ENCODE results near the gene YTHDC2.

YTHDC2 gene

GRCh38 chr5:113518884-113519283 is 5.4 kb downstream of the YTHDC2 start:
- Histone ChIP-seq H3K9ac (ENCODE audit: insufficient read length, low read depth) (no peak overlapping the region), H3K9me3 (ENCODE audit: insufficient read depth, low read length) (no peaks in the 10 kb centered on the region), H3K27me3 (ENCODE audit: insufficient read depth, insufficient read length) (no peaks in the 10 kb centered on the region), H3K4me3 (ENCODE audit: insufficient read length, low read depth) (no peak overlapping the region), H3K36me3 (ENCODE audit: insufficient read depth, insufficient read length, low read length) (peaks cover 24% of the 10 kb centered on the region), H3K4me1 (ENCODE audit: insufficient read depth, insufficient read length) (no peaks in the 10 kb centered on the region)
- TF ChIP-seq YY1 (IDR thresholded peaks at IDR 0.05; ENCODE audit: insufficient read depth, insufficient read length) (no peak), SUZ12 (IDR thresholded peaks at IDR 0.05; ENCODE audit: extremely low read depth, insufficient read depth, insufficient read length) (no peak), ZNF274 (IDR thresholded peaks at IDR 0.05; ENCODE audit: low read depth, low read length) (no peak)
- no peak for DNase-seq (ENCODE audit: low read depth, low spot score)

GRCh38 chr5:113519412-113519811 is 5.9 kb downstream of the YTHDC2 start:
- H3K27me3 ChIP-seq (ENCODE audit: insufficient read depth, insufficient read length) = no peaks in the 10 kb centered on the region
- H3K4me3 ChIP-seq (ENCODE audit: insufficient read length, low read depth) = no peak overlapping the region
- H3K9ac ChIP-seq (ENCODE audit: insufficient read length, low read depth) = no peak overlapping the region
- no peaks in the 10 kb centered on the region for H3K4me1 ChIP-seq (ENCODE audit: insufficient read depth, insufficient read length)
- TF ChIP-seq YY1 (IDR thresholded peaks at IDR 0.05; ENCODE audit: insufficient read depth, insufficient read length) (no peak), SUZ12 (IDR thresholded peaks at IDR 0.05; ENCODE audit: extremely low read depth, insufficient read depth, insufficient read length) (no peak), ZNF274 (IDR thresholded peaks at IDR 0.05; ENCODE audit: low read depth, low read length) (no peak)
- peaks cover 24% of the 10 kb centered on the region for H3K36me3 ChIP-seq (ENCODE audit: insufficient read depth, insufficient read length, low read length)
- H3K9me3 ChIP-seq (ENCODE audit: insufficient read depth, low read length) = no peaks in the 10 kb centered on the region
- no peak for DNase-seq (ENCODE audit: low read depth, low spot score)

- Histone ChIP-seq H3K4me1 (ENCODE audit: insufficient read depth, insufficient read length) (no peaks in the 10 kb centered on the region), H3K27me3 (ENCODE audit: insufficient read depth, insufficient read length) (no peaks in the 10 kb centered on the region), H3K9me3 (ENCODE audit: insufficient read depth, low read length) (no peaks in the 10 kb centered on the region), H3K9ac (ENCODE audit: insufficient read length, low read depth) (no peak overlapping the region), H3K4me3 (ENCODE audit: insufficient read length, low read depth) (no peak overlapping the region), H3K36me3 (ENCODE audit: insufficient read depth, insufficient read length, low read length) (peaks cover 23% of the 10 kb centered on the region)
- no peak for TF ChIP-seq ZNF274 (IDR thresholded peaks at IDR 0.05; ENCODE audit: low read depth, low read length)
- TF ChIP-seq SUZ12 (IDR thresholded peaks at IDR 0.05; ENCODE audit: extremely low read depth, insufficient read depth, insufficient read length) = no peak
- TF ChIP-seq YY1 (IDR thresholded peaks at IDR 0.05; ENCODE audit: insufficient read depth, insufficient read length) = no peak
- no peak for DNase-seq (ENCODE audit: low read depth, low spot score)
Observed at GRCh38 chr5:113520429-113520828, 6.9 kb downstream of the YTHDC2 start.

- TF ChIP-seq SUZ12 (IDR thresholded peaks at IDR 0.05; ENCODE audit: extremely low read depth, insufficient read depth, insufficient read length) (no peak), ZNF274 (IDR thresholded peaks at IDR 0.05; ENCODE audit: low read depth, low read length) (no peak), YY1 (IDR thresholded peaks at IDR 0.05; ENCODE audit: insufficient read depth, insufficient read length) (no peak)
Observed at GRCh38 chr5:113520899-113521298, 7.4 kb downstream of the YTHDC2 start.

GRCh38 chr5:113523168-113523567 is 9.7 kb downstream of the YTHDC2 start:
- H3K4me3 ChIP-seq (ENCODE audit: insufficient read length, low read depth) = no peak overlapping the region
- no peak overlapping the region for H3K9ac ChIP-seq (ENCODE audit: insufficient read length, low read depth)
- H3K36me3 ChIP-seq (ENCODE audit: insufficient read depth, insufficient read length, low read length) = peaks cover 8% of the 10 kb centered on the region
- DNase-seq (ENCODE audit: low read depth, low spot score) = no peak
- no peaks in the 10 kb centered on the region for H3K27me3 ChIP-seq (ENCODE audit: insufficient read depth, insufficient read length)
- TF ChIP-seq ZNF274 (IDR thresholded peaks at IDR 0.05; ENCODE audit: low read depth, low read length) (no peak), SUZ12 (IDR thresholded peaks at IDR 0.05; ENCODE audit: extremely low read depth, insufficient read depth, insufficient read length) (no peak), YY1 (IDR thresholded peaks at IDR 0.05; ENCODE audit: insufficient read depth, insufficient read length) (no peak)
- H3K4me1 ChIP-seq (ENCODE audit: insufficient read depth, insufficient read length) = no peaks in the 10 kb centered on the region
- H3K9me3 ChIP-seq (ENCODE audit: insufficient read depth, low read length) = no peaks in the 10 kb centered on the region

More at GRCh38 chr5:113520899-113521298, 7.4 kb downstream of the YTHDC2 start:
- no peaks in the 10 kb centered on the region for H3K27me3 ChIP-seq (ENCODE audit: insufficient read depth, insufficient read length)
- no peak overlapping the region for H3K9ac ChIP-seq (ENCODE audit: insufficient read length, low read depth)
- H3K4me1 ChIP-seq (ENCODE audit: insufficient read depth, insufficient read length) = no peaks in the 10 kb centered on the region
- H3K9me3 ChIP-seq (ENCODE audit: insufficient read depth, low read length) = no peaks in the 10 kb centered on the region
- DNase-seq (ENCODE audit: low read depth, low spot score) = no peak
- H3K36me3 ChIP-seq (ENCODE audit: insufficient read depth, insufficient read length, low read length) = peaks cover 21% of the 10 kb centered on the region
- no peak overlapping the region for H3K4me3 ChIP-seq (ENCODE audit: insufficient read length, low read depth)

GRCh38 chr5:113524927-113525326 is 11.4 kb downstream of the YTHDC2 start:
- no peak overlapping the region for H3K4me3 ChIP-seq (ENCODE audit: insufficient read length, low read depth)
- peaks cover 5% of the 10 kb centered on the region for H3K36me3 ChIP-seq (ENCODE audit: insufficient read depth, insufficient read length, low read length)
- no peak overlapping the region for H3K9ac ChIP-seq (ENCODE audit: insufficient read length, low read depth)
- H3K27me3 ChIP-seq (ENCODE audit: insufficient read depth, insufficient read length) = no peaks in the 10 kb centered on the region
- no peaks in the 10 kb centered on the region for H3K4me1 ChIP-seq (ENCODE audit: insufficient read depth, insufficient read length)
- DNase-seq (ENCODE audit: low read depth, low spot score) = no peak
- TF ChIP-seq YY1 (IDR thresholded peaks at IDR 0.05; ENCODE audit: insufficient read depth, insufficient read length) = no peak
- TF ChIP-seq ZNF274 (IDR thresholded peaks at IDR 0.05; ENCODE audit: low read depth, low read length) = no peak
- TF ChIP-seq SUZ12 (IDR thresholded peaks at IDR 0.05; ENCODE audit: extremely low read depth, insufficient read depth, insufficient read length) = no peak
- peaks cover 2% of the 10 kb centered on the region; the same call in 1 of the 2 replicates for H3K9me3 ChIP-seq (ENCODE audit: insufficient read depth, low read length)

- Histone ChIP-seq H3K9me3 (ENCODE audit: insufficient read depth, low read length) (peaks cover 17% of the 10 kb centered on the region), H3K4me3 (ENCODE audit: insufficient read length, low read depth) (no peak overlapping the region), H3K27me3 (ENCODE audit: insufficient read depth, insufficient read length) (no peaks in the 10 kb centered on the region), H3K9ac (ENCODE audit: insufficient read length, low read depth) (no peak overlapping the region), H3K36me3 (ENCODE audit: insufficient read depth, insufficient read length, low read length) (peaks cover 7% of the 10 kb centered on the region), H3K4me1 (ENCODE audit: insufficient read depth, insufficient read length) (no peaks in the 10 kb centered on the region)
- no peak for TF ChIP-seq YY1 (IDR thresholded peaks at IDR 0.05; ENCODE audit: insufficient read depth, insufficient read length)
- TF ChIP-seq SUZ12 (IDR thresholded peaks at IDR 0.05; ENCODE audit: extremely low read depth, insufficient read depth, insufficient read length) = no peak
- TF ChIP-seq ZNF274 (IDR thresholded peaks at IDR 0.05; ENCODE audit: low read depth, low read length) = no peak
- no peak for DNase-seq (ENCODE audit: low read depth, low spot score)
Observed at GRCh38 chr5:113526421-113526820, 12.9 kb downstream of the YTHDC2 start.
